Stimulated activated CD8-positive, alpha-beta memory T cell treated with anti-CD3 and anti-CD28 coated beads, Interleukin-12 subunit alpha, Interleukin-12 subunit beta, amount 100 ng/mL, for 1 hour (primary cell): ENCODE measurements around the gene ANO2.

ENCODE experiments used
- DNase-seq: peaks from one replicate; pipeline ENCODE4 v3.0.0-alpha.2; 2020; ENCODE audit warnings: low read depth

ANO2 gene

DNA sequence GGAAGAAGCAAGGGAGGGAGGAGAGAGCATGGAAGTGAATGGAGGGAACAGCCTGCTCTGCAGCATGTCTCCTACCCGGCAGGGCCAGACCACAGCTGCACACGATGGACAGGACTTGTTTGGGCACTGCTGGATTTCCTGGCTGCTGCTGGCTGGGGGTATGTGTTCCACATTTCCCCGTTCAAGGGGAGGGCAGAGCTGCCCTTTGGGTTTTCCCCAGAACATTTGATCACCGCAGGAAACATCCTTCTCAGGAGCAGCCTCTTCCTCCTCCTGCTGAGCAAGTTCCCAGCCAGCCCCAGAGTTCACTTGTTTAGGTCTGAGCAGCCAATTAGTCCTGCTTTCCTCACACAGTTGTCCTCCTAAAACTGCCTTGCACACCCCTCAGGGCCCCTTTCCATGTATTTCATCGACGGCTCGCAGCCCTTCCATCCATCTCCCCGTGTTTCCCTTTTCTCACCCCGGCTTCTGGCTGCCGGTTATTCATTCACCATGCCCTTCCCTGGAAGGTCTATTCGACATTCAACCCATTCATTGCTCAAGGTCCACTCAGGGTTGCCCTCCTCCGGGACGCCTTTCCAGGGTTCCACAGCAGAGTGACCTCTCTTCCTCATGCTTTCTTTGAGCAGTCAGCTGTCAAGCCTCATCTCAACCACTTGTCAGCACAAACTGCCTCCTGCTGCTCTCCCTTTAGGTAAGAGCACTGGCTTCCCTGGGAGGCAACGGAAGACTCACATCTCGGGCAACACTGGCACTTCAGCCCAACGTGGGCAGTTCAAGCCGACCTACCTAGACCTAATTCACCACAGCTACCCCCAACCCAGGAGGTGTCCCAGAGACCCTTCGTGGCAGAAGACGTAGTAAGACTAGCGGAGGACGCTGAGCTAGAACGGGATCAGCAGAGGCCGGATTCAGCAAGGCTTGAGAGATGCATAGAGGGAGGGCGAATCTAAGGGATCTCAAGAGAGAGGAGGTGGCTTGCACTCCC lies 20.1 kb upstream of the ANO2 start:
- no peak for DNase-seq

DNA sequence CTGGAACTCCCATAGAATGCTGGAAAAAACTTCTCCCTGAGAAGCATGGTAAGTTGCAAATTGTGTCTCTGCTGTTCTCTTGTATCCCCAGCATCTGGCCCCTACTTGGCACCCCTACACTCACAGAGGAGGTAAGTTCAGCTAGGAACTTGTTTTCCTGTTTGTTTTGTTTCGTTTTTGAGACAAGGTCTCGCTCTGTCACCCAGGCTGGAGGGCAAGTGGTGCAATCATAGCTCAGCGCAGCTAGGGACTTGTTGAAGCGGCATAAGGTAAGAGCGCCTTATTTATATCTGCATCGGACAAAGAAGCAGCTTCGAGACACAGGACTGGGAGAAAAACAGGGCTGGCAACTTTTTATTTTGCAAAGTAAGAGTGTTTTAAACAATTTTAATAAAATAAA lies 18.5 kb upstream of the ANO2 start:
- DNase-seq, result no peak

DNA sequence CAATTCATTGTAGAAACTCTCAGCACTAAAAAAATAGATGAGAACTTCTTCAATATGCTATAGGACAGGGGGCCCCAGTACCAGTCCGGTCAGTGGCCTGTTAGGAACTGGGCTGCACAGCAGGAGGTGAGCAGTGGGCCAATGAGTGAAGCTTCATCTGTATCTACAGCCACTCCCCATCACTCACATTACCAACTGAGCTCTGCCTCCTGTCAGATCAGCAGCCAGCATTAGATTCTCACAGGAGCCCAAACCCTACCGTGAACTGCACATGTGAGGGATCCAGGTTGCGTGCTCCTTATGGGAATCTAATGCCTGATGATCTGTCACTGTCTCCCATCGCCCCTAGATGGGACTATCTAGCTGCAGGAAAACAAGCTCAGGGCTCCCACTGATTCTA lies 15.7 kb upstream of the ANO2 start:
- no peak for DNase-seq

DNA sequence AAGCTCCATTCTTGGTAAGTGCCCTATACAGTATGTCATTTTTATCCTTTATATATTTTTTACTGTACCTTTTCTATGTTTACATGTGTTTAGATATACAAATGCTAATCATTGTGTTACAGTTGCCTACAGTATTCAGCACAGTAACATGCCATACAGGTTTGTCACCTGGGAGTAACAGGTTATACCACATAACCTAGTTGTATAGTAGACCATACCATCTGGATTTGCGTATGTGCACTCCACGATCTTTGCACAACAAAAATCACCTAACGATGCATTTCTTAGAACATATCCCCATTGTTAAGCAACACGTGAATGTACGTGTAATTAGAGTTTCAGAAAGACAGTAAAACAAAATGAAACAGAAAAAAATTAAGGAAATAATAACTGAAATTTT lies 11.9 kb upstream of the ANO2 start:
- DNase-seq, result no peak

DNA sequence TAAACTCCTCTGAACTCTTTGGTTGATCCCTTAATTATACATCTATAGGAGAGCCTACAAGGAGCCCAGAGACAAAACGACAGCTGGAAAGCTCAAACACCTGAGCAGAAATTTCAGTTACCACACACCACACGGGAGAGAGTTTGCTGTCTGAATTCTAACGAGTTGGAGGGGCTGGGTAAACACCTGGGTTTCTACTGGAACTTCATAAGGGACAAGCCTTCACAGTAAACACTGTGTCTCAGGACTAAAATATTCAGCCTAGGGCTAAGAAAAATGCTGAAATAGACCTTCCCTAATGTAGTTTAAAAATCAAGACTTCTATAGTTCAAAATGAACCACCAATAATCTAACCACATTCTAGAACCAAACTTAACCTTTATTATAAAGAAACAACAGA lies 9.6 kb upstream of the ANO2 start:
- DNase-seq, result no peak

DNA sequence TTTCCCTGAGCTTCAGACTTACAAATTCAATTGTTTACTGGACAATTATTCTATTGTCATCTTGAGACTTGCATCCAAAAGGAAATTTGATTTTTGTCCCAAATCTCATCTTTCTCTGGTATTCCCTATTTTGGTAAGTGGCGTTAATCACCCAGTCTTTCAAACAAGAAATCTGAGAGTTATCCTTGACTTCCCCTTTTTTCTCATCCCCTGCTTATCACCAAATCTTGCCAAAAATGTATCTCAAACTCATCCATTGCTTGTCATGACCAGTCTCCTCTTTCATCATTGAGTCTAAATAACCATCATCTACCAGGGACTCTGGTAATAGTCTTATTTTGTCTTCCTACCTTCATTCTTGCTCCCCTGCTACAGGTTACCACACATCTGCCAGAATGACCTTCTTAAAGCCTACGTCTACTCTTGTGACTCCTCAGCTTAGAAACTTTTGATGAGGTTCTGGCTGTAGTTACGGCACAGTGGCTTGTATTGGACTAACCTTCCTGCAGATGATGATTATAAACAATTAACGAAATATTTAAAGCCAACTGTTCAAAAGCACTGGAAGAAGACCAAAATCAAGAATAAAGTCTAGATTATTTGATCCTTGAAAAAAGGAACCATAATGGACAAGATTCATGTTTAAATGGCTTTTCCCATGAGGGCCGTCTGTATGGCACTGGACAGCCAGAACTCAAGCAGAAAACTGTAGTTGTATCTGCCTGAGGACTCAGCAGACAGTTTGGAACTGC lies 9.0 kb upstream of the ANO2 start:
- DNase-seq, result no peak

DNA sequence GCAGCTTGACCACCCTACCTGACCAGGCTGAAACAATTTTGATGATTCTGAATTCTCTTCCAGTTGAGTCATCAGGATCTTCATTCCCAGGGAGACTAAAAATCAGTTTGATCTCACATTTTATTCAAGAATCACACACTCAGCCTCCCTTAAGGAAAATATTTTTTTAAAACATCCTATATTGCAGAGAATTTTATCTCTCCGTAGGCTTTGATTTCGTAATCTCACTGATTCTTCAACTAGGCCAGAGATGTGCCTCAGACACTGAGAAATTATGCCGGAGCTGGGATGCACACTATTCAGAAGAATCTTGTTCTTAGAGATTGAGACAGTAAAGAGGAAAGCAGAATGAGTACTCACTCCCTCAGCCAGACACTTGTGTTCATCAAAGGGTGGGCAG lies 7.0 kb upstream of the ANO2 start:
- no peak for DNase-seq

DNA sequence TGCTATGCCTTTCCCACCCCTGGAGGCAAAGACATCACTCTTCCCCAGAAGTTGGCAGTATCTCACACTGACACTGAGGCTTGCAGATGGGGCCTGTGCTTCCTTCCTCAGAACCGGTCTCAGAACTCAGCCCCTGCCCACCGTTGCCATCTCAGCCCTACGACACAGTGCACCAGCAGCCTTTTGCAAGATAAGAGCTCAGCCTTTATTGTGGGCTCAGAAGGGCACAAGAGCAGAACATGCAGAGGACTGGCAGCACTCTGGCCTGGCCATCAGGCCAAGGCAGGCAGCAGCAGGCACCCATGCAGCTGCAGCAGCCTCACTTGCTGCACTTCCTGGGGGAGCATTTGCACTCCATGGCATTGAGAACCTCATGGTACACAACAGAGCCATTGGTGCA lies 3.6 kb upstream of the ANO2 start:
- DNase-seq, result no peak

DNA sequence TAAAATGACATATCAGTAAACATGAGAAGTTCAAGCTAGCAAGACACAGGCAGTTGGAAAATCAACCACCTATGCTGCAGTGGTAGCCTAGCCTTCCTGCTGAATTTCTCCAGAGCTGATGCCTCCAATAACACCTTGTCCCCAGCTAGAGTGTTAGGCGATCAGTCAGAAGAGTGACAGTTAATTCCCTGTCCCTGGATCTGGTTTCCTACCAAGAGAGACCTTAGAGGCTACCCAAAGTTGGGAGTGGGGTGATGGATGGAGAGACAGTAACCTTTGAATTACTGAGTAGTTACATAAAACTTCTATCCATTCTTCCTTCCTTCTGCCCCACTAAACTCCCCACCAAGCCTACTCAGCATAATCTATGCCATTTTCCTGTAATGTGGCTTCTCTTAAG lies 1.9 kb upstream of the ANO2 start:
- DNase-seq, result no peak

DNA sequence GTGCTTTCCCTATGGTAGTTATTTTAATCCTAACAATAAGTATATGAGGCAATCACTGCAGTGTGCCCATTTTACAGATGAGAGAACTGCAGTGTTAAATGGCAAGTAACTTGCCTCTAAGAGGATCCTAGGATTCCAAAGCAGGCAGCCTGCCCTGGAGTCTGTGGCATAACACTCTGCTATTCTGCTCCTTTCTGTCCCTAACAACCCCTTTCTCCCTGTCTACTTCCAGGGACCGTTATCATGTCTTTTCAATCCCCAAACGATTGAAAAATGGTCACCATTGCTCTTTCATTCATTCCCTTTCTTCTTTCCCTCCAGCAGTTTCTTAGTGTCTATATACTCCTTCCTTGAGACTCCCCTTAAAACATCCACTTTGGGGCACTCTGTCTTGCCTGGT lies 1.3 kb upstream of the ANO2 start:
- no peak for DNase-seq

DNA sequence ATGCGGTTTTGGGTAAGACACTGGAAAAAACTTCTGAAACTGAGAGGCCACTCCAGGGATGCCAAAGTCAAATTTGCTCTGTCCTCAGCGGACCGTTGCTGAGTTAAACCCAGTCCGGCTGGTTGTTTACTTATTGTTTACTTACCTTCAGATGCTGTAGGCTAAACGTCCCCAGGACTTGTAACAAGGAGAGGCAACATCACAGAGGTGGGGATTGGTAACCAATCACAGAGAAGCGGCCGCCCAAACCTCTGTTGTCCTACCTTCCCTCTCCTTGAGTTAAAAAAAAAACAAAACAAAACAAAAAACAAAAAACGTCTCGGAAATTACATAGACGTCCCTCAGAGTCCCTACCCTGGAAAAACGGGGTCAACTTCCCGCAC lies 380 bp downstream of the ANO2 start:
- no peak for DNase-seq

DNA sequence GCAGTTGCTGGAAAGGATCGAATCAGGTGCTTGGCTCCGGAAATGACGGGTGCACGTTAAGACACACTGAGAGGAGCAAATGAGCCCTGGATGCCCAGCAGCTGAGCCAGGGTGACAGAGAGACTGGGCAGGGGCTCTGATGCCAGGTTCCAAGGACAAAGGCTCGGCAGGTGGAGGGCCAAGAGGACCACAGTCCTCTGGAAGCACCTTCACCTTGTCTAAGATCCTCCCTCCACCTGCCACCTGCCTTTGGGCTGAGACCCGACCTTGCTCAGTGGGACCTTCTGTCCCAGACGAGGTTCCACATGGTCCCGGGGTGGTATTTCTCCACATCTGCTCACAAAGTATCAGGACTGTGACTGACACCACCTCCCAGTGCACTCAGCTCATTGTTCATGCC lies 1.0 kb downstream of the ANO2 start:
- DNase-seq, result no peak

DNA sequence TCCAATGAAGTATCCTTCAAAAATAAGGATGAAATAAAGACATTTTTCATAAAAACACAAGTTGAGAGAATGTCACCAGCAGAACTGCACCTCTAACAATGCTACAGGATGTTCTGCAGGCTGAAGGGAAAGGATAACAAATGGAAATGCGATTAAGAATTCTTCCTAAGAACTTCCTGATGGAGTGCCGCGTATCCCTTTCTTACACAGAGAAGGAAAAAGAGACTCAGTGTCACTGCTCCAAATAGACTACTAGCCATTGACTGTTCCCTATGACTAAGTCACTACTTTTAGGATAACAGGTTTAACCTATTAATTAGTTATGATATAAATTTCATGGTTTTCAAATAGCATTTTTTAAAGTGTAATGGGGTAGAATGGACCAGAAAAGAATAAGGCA lies 3.2 kb downstream of the ANO2 start:
- no peak for DNase-seq

DNA sequence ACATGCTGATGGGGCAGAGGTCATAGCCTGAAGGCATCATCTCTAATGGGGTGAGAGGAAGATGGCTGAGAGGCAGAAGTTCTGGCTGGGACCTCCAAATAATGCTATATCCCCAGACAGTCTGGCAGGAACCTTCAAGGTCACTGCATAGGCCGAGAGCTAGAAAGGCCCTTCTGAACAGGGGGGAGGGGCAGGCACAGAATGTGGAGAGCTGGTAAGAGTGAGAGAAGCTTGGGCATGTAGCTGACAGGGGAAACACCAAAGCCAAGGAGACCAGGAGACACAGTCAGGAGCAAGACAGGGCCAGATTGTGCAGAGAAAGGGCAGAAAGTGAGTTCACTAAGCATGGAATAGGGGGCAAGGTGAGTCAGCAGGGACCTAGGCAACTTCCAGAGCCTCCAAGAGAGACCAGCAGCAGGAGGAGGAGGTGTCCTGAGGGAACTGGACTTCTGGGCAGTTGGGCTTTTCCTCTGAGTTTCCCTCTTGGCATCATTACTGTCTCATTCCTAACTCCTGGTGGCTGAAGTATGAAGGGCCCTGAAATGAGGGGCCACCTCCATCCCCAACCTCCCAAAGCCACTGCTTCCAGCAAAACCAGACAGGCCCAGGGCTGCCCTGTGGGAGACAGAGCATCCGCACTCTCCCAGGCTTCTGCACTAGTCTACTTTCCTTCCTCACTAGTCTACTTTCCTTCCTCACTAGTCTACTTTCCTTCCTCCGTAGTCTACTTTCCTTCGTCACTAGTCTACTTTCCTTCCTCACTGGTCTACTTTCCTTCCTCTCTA lies 17.1 kb downstream of the ANO2 start:
- DNase-seq, result no peak

DNA sequence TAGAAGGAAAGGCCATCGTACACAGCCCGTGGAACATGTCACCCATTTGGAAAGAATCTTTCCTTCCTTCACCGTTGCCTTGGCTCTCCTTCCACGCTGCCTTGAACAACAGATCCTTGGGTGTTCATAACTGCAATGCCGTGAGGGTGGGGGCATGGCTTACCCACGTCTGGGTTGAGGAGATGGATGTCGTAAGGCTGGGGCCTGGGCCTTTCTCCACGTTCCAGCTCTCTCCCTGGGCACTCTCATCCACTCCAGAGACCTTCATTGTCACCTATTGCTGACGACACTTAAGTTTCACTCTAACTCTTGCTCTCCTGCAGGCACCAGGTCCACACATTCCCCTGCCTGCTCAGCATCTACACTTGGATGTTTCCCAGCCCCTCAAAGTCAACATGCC lies 19.4 kb downstream of the ANO2 start:
- DNase-seq, result no peak

DNA sequence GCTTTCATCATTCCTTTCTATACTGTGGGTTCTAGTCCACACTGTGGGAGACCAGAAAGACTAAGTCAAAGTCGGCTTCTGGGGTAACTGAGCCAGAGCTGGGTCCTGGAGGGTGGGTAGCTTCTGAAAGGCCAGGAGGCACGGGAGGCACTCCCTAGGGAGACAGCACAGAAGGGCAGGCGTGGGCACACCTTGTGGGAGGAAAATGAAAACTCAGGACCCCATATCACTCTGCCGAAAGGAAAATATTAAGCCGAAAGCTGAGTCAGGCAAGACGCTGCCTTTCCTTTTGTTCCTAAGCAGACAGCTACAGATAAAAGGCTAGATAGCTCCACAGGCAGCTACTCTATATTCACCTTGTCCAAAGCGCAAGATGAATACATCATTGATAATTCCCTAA lies 20.7 kb downstream of the ANO2 start:
- DNase-seq, result no peak

DNA sequence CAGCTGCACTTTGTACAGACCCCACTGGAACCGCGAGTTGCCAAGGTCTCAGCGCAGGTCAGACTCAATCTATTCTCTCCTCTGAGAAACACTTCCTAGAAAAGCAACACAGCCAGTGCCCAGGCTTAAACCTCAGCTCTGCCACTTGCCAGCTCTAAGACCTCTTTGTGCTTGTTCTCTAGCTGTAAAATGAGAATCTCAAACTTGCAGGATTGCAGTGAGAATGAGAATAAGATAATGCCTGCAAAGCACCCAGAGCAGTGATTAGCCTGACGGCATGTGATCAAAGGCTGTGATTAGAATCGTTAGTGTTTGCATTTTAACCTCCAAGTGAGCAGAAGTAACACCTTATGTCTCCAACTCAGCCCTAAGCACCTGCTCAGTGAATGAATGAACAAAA lies 21.3 kb downstream of the ANO2 start:
- no peak for DNase-seq

DNA sequence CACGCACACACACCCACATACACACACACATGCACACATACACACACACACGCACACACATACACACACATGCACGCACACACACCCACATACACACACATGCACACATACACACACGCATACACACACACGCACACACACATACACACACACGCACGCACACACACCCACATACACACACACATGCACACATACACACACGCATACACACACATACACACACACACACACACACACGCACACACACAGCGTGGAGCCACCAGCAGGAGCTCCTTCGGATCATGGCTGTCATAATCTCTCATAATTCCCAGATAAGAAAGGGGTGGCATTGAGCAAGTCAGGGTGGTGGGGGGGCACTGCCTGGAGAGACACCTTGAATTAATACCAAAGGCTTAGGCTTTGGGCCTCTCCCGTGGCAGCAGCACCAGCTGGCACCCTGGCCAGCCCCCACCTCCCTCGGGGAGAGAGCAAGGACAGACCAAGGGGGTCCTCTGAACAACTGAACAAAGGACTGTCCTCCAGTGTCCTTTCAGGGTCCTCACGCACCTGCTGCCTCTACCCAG lies 21.9 kb downstream of the ANO2 start:
- DNase-seq, result no peak

DNA sequence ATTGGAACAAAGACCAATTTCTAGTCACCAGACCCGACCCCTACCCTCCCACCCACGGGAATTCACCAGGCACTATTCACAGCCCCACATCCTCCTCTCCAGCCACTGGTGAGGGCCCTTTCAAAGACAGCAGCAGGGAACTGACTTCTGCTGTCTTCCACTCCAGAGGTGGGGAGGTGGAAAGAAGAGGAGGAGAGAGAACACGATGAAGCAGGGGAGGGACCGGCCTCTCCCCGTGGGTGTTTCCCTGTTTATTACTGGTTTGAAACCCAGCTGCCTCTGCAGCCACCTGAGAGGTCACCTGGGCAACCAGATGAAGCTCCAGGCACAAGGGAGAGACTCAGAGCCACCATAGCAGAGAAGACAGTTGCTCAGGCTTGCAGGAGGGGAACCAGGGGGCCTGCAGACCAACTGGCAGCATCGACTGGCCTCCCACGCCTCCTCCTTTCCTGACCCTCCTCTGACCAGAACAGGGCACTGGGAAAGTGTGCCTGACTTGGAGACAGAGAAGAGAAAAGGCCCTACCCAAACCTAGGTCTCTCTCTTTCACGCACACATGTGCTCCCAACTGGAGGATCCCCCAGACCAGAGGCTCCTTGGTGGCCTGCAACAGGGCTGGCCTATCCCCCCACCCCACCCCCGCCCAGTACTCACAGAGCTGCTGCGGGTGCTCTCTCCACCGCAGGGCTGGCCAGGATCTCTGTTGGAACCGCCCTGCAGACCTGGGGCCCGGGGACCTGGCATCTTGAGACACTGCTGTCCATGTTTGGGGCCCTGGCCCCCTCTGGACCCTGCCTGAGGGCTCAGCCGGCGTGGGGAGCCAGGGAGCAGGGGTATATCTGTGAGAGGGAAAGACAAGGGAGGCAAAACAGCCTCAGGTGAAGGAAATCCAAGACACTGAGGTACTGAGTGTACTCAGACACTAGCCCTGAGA lies 22.8 kb downstream of the ANO2 start:
- no peak for DNase-seq

DNA sequence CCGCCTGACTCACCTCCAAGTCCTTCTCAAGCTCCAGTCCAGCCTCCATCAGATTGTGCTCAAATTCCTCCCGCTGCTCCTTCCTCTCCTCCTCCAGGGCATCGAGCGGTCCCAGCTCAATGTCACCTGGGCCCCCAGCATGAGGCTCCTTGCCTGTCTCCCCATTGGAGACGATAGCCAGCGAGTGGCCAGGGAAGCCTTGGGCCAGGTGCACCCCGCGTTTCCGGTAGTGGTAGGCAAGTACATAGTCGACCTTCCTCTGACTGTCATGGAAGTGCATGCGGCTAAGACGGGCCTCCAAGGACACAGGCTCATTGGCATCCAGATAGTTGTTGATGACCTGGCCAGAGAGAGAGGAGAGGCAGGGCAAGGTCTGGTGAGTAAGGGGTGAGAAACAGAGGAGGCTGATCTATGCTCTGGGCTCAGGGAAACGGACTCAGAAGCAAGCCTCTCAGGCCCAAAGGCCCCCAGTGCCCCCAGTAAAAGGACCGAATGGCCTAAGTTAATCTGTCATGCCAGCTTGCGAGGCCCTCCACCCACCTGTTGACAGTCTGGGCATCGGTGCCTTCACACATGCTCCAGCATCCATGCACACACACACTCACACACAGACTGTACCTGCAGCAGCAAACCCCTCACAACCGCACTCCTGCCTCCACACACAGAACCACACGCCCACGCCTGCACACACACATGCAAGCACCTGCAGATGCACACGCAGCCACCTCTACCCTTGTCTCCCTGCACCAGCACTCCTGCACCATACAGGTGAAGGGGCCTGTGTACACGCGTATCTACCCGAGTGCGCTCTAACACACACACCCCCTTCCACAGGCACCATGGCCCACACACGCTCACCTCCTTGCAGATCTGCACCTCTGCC lies 23.8 kb downstream of the ANO2 start:
- DNase-seq, result no peak
